HG03108 (cell line): Measurements from ENCODE around the gene AKT1.

Experiments
- ATAC-seq: cut with Tn5 transposase; IDR thresholded peaks from one replicate; pipeline ENCODE4 v1.9.1; 2021; ENCODE audit warnings: moderate library complexity; ENCODE audit not compliant: unreplicated experiment

AKT1 gene

GRCh38 chr14:104800015-104800770, 4.6 kb upstream of the AKT1 start:
- ATAC-seq: peak; percentile 42

DNA sequence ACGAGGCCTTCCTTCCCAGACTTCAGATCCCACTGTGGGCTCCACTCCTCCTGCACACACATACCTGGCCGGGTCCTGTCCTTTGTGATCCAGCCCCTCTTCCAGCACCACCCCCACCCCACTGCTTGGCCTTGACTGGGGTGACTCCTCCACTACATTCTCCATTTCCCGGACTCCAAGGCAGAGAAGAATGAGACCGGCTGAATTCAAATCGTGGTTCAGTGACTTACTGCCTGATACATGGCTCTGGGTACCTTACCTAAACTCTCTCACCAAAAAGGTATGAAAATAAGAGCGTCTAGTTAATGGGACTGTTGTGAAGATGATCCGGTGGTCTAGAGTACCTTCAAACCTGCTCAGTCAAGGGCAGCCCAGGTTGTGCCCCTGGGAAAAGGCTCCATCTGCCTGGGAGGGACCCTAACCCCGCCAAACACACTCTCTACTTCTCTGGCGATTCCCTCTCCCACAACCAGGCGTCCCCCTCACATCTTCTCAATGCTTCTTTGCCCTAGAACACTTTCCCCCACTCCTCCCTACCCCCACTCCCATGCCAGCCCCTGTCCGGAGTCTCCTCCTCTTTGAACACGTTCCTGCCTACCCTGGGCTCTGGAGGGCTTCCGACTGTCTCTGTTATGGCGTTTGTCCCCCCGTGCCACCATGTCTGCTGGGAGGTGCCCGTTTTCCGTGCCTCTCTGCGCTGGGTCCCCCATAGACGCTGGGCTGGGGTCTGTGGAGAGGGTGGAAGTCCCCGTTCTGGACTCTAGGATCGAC, 3.9 kb upstream of the AKT1 start:
- no peak for ATAC-seq

DNA sequence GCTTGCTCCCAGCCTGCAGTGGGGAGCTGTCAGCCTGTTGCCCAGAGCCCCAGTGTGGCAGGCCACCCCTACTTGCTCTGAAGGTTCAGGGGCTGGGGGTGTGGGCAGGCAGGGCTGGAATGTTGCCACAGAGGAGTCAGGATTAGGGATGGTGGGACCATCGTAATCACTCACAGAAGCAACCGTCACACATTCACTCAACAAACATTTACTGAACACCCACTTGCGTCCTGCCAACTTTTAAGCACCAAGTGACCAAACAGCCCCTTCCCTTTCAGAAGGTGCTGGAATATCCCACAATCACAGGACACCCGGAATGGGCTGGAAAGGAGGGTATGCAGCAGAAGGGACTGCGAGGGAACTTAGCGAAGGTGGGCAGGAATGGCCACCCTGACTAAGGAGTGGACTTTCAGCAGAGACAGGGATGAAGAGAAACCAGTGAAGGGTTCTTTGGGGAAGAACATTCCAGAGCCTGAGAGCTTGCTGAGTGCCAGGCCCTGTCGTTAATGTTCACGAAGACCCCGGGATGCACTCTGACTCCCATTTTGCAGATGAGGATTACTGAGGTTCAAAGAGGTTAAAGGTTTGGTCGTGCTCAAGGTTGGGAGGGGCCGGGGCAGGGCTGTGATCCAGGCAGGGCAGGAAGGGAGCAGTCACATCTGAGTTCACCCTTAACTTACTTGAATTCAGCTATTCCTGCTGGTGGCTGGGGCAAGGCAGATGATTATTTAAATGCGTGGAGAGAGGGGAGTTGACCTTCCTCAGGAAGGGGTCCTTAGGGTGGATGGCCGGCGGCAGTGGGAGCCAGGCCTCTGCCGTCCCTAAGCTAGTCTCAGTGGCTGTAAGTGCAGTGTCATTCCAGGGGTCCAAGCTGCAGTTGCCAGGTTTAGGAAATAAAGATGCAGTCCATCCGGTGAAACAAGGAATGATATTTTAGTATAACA, 3.0 kb upstream of the AKT1 start:
- ATAC-seq: no peak

GRCh38 chr14:104797115-104798044, 1.8 kb upstream of the AKT1 start:
- ATAC-seq: no peak

GRCh38 chr14:104796687-104797081, 1.1 kb upstream of the AKT1 start:
- no peak for ATAC-seq

- no peak for ATAC-seq
These were observed 486 bp upstream of the AKT1 start for GRCh38 chr14:104795781-104796686.

DNA sequence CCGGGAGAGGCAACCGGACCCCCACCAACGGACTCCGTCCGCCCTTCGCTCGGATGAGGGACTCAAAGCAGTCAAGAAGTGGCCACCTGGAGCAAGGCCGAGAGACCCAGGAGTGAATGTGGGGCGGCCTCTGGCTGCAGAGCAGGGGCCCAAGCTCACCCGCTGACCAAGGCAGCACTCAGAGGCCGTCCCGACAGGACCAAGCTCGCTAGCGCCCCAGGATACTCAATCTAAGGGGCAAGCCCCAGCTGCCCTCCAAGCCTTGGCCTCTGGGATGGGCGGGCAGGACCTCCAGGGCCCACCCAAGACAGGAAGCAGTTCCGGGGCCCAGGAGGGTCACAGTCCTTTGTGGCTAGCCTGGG, 936 bp downstream of the AKT1 start:
- no peak for ATAC-seq

- no peak for ATAC-seq
These were observed 1.4 kb downstream of the AKT1 start for GRCh38 chr14:104794099-104794498.

GRCh38 chr14:104793703-104793959, 1.9 kb downstream of the AKT1 start:
- ATAC-seq: no peak

GRCh38 chr14:104792945-104793702, 2.4 kb downstream of the AKT1 start:
- ATAC-seq: no peak

DNA sequence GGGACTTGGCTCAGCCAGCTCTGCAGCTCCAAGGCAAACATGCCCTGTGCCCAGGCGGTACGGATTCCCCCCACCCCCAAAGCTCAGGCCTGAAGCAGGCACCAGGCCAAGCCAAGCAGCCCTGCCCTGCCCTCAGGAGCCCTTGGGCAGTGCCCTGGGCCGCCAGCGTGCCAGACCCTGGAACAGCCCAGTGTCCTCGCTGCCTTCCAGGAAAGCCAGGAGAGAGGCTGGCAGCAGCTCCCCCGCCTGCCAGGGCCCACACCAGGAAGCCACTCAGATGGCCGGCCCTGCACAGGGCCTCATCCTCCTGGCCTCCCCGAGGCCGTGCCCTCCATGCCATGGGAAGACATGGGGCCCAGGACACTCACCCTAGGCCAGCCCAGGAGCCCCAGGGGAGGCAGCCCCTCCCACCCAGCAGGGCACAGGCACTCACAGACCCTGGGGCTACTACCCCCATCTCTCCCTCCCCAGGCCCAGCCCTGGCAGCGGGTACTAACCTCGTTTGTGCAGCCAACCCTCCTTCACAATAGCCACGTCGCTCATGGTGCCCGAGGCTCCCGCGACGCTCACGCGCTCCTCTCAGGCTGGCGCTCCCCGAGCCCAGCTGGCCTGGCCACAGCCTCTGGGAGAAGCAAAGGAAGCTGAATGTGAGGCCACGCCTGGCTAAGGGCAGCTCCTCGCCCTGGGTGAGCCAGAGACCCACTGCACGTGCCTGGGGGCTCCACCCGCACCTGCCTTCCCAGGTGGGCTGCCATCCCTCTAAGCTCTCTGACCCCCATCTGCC, 3.3 kb downstream of the AKT1 start:
- no peak for ATAC-seq

DNA sequence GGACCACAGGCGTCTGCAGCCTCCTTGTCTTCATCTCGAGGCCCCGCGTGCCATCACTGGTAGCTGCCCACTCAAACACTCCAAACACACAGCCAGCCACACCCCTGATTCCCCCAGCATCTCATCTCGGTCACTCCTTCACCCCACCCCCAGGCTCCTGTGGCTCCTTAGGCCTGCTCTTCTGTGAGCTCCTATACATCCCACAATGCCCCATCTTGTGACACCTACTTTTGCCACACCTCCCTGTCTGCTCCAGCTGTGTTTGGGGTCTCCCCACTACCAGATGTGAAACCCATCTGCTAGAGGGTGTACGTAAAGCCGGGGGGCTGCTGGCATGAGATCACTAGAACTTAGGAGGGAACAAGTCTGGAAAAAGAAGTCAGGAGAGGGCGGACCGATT, 4.1 kb downstream of the AKT1 start:
- no peak for ATAC-seq

DNA sequence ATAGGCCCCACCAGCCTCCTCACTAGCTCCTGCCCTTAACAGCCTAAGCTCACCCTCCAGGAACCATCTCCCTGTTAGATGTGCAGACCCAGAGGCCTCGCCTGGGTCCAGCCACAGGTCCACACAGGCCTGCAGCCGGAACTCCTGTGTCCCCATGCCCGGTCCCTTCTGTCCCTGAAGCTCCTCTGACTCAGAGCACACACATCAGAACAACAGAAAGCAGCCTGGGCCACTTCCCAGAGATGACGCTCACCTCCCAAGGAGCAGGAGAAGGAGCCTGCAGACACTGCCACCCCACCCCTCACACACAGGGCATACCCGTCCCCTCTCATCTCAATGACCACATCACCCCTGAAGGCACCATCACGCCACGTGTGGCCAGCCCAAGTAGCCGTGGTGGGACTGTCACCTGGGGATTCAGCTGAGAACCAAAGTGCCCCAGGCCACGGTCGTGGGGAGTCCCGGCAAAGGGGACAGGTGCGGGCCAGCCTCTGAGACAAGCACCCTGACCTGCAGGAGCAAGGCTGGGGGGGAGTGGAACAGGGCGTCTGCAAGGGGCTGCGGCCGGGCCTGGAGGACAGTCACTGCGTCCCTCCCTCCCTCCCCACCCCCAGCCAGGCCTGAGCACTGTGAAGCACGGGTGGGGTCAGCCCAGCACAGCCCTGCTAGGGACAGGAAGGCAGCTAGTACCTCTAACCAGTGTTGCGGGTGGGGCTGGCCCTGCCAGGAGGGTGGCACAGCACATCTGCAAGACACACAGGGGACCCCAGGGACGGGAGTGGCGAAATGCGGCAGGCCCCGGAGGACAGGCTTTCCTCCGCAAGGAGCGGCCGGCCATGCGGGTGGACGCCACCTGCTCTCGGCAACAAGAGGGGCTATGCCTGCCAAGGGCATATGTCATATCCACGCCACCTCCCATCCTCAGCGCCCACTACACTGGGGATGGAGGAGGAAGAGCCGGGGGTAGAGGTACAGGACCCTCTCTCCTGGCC, 5.5 kb downstream of the AKT1 start:
- ATAC-seq: no peak

- ATAC-seq: no peak
These were observed 6.5 kb downstream of the AKT1 start for GRCh38 chr14:104788873-104789663.

- no peak for ATAC-seq
These were observed 7.3 kb downstream of the AKT1 start for GRCh38 chr14:104788161-104788818.

DNA sequence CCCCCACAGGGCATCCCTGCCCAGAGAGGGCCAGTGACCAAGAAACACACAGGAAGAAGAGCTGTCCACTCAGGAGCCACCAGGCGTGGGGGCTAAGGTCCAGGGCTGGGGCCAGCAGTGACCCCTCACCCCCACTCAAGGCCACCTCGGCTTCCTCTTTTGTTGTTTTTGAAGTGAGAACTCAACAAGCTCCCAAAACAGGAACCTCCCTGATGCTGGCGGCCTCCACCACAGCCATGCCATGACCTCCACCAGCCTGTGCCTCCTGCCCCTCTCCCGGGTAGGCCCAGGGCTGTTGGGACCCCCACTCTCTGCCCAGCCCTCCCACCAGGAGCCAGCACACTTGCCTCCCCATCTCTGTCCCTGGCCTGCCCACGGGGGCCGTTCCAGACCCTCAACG, 7.8 kb downstream of the AKT1 start:
- ATAC-seq: no peak
